Effector memory CD4-positive, alpha-beta T cell (primary cell): ENCODE measurements around the gene ROS1.

Source experiments
- DNase-seq, 3 donors: peaks; one replicate each; pipeline ENCODE4 v3.0.0-alpha.2; 2020
- H3K27ac ChIP-seq: 2 replicates; pipeline ENCODE4 v1.7.0; 2013; ENCODE audit warnings: mild to moderate bottlenecking, low read length, moderate library complexity; ENCODE audit not compliant: insufficient read depth, poor library complexity, severe bottlenecking
- H3K27me3 ChIP-seq: replicated peaks from 2 replicates; pipeline ENCODE4 v1.7.0; 2013; ENCODE audit warnings: mild to moderate bottlenecking, low read length; ENCODE audit not compliant: insufficient read depth, control insufficient read depth, poor library complexity, severe bottlenecking
- H3K36me3 ChIP-seq: 2 replicates; pipeline ENCODE4 v1.7.0; 2013; ENCODE audit warnings: mild to moderate bottlenecking, low read length, moderate library complexity; ENCODE audit not compliant: control insufficient read depth, insufficient read depth
- H3K4me1 ChIP-seq: 2 replicates; pipeline ENCODE4 v1.7.0; 2013; ENCODE audit warnings: low read length, mild to moderate bottlenecking; ENCODE audit not compliant: control insufficient read depth, insufficient read depth, poor library complexity, severe bottlenecking
- H3K4me3 ChIP-seq: 2 replicates; pipeline ENCODE4 v1.7.0; 2013; ENCODE audit warnings: low read length, low read depth, mild to moderate bottlenecking; ENCODE audit not compliant: insufficient read depth, poor library complexity, severe bottlenecking
- H3K9me3 ChIP-seq: 2 replicates; pipeline ENCODE4 v1.7.0; 2013; ENCODE audit warnings: mild to moderate bottlenecking, low read length, moderate library complexity; ENCODE audit not compliant: control insufficient read depth

Gene ROS1

DNA sequence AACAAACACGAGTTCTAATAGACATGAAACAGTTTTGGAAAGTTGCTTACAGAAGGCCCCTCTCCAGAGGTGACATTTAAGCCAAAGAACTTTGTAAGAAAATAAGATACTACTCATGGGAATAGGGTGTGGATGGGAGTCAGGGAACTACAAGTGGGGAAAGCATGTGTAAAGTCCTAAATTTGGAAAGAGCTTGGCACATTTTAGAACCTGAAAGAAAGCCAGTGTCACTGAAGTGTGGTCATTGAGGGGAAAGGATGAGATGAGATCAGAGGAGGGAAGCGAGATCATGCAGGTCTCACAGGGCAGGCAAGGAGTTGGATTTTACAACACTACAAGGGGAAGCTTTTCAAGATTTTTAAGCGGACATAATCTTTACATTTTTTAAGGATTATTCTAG, 122.4 kb downstream of the ROS1 start:
- Histone ChIP-seq H3K9me3 (no peaks in the 10 kb centered on the region), H3K4me3 (no peak overlapping the region), H3K27ac (no peak overlapping the region), H3K36me3 (no peaks in the 10 kb centered on the region), H3K27me3 (no peaks in the 10 kb centered on the region), H3K4me1 (no peaks in the 10 kb centered on the region)
- DNase-seq: no peak

DNA sequence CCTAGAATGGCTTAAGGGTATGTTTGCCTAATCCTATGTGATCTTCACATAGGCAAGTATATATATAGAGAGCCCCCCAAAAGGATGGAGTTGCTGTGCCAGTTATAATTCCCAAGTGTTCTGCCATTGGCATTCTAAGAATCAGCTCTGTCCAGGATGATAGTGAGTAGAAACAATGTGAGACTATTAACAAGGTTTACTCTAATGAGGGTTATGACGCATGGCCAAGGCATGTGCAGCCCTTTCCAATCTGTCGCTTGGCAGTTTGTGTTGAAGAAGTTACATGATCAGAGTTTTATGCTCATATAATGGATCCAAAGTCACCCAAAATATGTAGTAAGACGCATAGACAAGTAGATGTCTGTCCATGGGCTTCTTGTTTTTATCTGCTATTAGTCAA, 126.8 kb downstream of the ROS1 start:
- no peak for DNase-seq
- Histone ChIP-seq H3K4me3 (no peak overlapping the region), H3K27me3 (no peaks in the 10 kb centered on the region), H3K9me3 (no peaks in the 10 kb centered on the region), H3K4me1 (no peaks in the 10 kb centered on the region), H3K27ac (no peak overlapping the region), H3K36me3 (no peaks in the 10 kb centered on the region)

DNA sequence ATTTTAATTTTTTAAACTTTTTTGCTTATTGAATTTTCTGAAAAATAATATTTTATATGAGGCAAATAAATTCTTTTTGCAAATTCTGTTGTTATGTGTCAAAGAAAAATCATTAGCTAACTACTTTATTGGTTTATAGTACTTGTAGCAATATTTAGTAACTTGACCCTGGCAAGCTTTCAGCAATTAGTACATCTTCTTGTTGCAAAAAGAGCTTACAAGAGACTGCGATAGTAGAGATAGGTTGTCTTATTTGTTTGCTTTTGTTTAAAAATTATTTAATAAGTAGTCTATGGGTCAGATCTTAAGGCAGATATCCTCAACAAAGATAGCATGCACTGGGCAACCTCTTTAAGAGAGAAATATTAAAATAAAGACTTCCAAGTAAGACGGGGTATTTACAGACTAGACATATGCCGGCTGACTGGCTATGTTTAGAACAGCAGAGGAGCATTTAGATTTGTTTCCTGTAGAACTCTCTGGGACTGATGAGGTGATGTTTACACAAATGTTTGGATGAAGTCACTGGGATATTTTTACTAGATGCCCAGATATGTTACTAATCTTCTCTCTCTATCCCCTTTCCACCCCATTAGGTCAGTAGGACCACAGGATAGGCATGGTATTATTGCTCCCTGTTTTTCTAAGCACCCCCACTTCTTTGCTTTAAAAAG, 135.4 kb downstream of the ROS1 start:
- Histone ChIP-seq H3K4me3 (no peak overlapping the region), H3K27ac (no peak overlapping the region), H3K9me3 (no peaks in the 10 kb centered on the region), H3K4me1 (no peaks in the 10 kb centered on the region), H3K27me3 (no peaks in the 10 kb centered on the region), H3K36me3 (no peaks in the 10 kb centered on the region)
- no peak for DNase-seq

DNA sequence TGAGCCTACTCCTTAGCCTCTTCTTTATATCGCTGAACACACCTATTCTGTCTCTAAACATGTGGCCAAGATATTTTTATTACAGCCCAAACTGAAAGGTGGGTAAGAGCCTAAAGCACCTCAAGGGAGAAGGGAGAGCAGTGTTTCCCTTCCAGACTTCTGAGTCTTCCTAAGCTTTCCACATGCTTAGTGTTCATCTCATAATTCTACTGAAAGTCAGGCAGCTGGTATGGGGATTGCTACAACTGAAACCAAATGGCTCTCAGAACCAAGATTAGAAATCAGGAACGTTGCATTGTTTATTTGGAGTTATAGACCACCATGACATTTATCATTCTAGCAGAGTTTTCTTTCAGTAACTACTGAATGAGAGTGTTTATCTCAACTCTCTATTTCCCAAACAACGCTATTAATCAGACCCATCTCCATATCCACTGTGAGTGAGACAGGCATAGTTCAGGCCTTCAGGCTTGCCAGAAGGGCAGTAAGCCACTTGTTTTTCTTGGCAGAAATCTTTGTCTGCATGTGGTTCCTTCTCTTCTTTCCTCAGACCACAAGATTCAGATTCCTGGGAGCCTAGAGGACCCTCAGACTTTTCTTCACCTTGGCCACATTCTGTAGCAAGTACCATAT, 137.5 kb downstream of the ROS1 start:
- Histone ChIP-seq H3K36me3 (no peaks in the 10 kb centered on the region), H3K4me3 (no peak overlapping the region), H3K27ac (no peak overlapping the region), H3K27me3 (no peaks in the 10 kb centered on the region), H3K9me3 (no peaks in the 10 kb centered on the region), H3K4me1 (no peaks in the 10 kb centered on the region)
- no peak for DNase-seq

DNA sequence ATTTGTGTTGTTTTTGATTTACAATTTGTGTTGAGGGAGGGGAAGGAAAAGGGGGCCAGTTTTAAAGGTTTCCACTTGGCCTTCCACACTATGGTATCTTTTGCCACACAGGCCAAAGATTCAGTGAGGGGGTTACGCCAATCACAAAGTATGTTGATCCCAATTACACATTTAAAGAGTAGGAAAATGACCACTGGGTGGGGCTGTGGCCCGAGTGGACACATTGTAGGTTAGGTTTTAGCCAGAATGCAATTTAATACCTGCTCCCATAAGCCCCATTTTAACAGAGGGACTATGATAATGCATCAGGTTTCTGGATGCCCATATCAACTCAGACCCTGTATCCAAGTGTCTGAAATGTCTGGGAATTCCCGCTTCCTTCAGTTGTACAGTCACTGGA, 144.8 kb downstream of the ROS1 start:
- H3K27me3 ChIP-seq: peaks cover 5% of the 10 kb centered on the region
- no peaks in the 10 kb centered on the region for H3K36me3 ChIP-seq
- H3K9me3 ChIP-seq: no peaks in the 10 kb centered on the region
- H3K4me1 ChIP-seq: no peaks in the 10 kb centered on the region
- no peak for DNase-seq
- no peak overlapping the region for H3K4me3 ChIP-seq
- H3K27ac ChIP-seq: no peak overlapping the region

DNA sequence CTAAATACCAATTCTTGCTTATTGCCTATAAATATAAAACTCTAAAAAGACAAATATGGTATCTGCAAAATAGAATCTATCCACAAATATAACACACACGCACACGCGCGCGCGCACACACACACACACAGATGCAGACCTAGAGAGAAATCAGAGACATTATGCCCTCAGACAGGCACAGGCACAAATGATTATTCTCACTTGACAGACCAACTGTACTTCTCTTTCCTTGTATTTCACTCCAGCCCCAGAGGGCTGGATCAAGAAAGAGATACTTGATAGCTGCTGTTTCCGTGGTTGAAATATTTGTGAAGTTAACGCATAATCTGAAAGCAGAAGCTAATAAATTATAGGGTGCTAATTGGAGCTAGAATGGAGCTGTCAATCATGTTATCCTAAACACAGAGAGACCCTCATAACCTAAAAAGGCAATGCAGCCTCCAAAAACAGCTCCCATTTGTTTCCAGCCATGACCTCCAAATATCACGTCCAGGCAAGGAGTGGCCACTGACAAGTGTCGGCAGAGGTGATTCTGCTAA, 148.9 kb downstream of the ROS1 start:
- Histone ChIP-seq H3K36me3 (no peaks in the 10 kb centered on the region), H3K4me1 (no peaks in the 10 kb centered on the region), H3K4me3 (no peak overlapping the region), H3K27ac (no peak overlapping the region), H3K9me3 (no peaks in the 10 kb centered on the region), H3K27me3 (peaks cover 14% of the 10 kb centered on the region)
- DNase-seq: no peak

DNA sequence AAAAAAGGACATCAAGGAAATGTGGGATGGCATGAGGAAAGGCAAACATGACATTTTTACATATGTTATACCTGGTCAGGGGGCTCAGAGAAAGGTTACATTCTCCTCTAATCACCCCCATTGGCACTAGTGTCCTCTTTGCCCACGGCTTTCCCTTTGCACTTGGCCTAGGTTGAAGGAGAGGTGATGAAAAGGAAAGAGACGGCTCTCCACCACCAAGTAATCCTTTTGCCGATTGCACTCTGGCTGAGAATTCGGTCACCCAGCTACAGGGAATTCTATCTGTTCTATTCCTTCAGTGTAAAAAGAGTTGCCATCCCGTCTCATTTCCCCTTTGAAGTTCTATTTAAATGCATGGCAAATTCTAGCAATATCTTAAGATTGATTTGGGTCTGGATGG, 150.0 kb downstream of the ROS1 start:
- Histone ChIP-seq H3K4me3 (no peak overlapping the region), H3K9me3 (no peaks in the 10 kb centered on the region), H3K4me1 (no peaks in the 10 kb centered on the region), H3K27me3 (peaks cover 18% of the 10 kb centered on the region), H3K36me3 (no peaks in the 10 kb centered on the region), H3K27ac (no peak overlapping the region)
- no peak for DNase-seq

DNA sequence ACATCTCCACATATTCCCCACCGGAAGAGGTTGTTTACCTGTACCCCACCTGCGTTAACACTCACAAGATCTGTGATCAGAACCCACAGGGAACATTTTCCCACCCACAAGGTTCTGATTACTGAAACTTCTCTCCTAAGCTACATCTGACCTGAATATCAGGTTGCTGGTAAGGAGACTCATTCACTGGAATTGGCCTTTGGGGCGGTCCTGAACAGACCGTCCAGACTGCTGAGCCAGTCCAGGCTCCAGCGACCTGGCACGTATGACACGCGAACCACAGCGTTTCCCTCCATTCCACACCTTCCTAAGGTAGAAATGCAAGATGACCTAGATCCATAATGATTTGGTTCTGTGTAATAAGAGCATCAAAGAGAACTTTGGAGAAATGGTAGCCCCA, 150.5 kb downstream of the ROS1 start:
- peaks cover 19% of the 10 kb centered on the region for H3K27me3 ChIP-seq
- no peak for DNase-seq
- H3K27ac ChIP-seq: no peak overlapping the region
- H3K9me3 ChIP-seq: no peaks in the 10 kb centered on the region
- H3K36me3 ChIP-seq: no peaks in the 10 kb centered on the region
- no peaks in the 10 kb centered on the region for H3K4me1 ChIP-seq
- no peak overlapping the region for H3K4me3 ChIP-seq

DNA sequence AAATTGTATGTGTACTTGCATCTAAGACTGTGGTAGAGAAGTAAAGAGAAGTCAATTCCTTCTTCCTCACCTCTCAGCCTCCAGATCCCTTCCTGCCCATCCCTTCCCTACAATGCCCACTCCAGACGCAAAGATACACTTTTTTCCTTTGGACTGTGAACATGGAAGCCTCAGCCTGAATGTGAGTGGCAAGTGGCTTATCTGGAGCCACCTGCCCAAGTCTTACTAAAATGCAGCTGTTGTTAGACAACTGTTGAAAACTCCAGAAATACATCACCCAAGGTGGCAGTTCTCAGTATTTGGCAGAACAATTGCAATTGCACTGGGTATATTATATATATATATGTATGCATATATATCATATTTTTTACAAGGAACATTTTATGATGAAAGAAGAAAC, 152.9 kb downstream of the ROS1 start:
- Histone ChIP-seq H3K9me3 (no peaks in the 10 kb centered on the region), H3K4me3 (no peak overlapping the region), H3K36me3 (no peaks in the 10 kb centered on the region), H3K27me3 (peaks cover 32% of the 10 kb centered on the region), H3K4me1 (no peaks in the 10 kb centered on the region), H3K27ac (no peak overlapping the region)
- no peak for DNase-seq

DNA sequence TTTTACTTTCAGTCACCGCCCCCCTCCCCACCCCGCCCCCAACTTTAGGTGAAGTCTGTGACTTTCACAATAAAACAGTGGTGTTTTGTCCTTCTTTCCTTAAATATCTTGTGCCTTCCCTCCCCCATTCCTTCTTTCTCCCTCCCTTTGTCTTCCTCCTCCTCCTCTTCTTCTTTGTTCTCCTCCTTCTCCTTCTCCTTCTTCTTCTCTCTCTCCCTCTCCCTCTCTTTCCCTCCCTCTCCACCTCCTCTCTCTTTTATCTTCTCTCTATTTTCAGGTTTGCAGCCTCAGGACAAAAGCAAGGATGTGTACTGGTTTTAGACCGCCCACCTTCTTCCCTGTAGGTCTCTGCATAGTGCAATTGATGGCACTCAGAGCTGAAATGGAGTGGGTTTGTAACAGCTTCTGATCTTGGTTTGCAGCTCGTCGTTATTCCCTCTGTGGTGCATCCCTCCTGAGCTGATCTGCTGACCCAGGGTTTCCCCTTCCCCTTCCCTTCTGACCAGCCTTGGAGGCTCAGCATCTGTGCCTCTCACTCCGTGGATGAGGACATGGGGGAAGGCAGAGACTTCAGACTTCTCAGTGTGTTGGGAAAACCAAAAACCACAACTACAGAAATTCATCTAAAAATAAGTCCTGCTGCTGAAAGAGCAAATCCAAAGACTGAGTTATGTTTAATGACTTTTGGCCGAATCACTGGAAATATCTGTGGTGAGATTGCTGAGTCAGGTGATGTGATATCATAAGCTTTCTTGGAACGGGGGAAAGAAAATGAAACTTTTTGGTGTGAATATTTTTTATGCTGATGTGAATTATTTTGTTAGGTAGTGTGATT, 153.5 kb downstream of the ROS1 start:
- Histone ChIP-seq H3K4me1 (no peaks in the 10 kb centered on the region), H3K36me3 (no peaks in the 10 kb centered on the region), H3K4me3 (no peak overlapping the region), H3K27me3 (peaks cover 32% of the 10 kb centered on the region), H3K9me3 (no peaks in the 10 kb centered on the region), H3K27ac (no peak overlapping the region)
- DNase-seq: no peak
